Inflammatory macrophage treated with lipopolysaccharide for 4 hours (primary cell): ENCODE data around the gene SDF4.
"Not testable (repeated sequence)": the region's sequence is repeated elsewhere in the genome, so short reads cannot be mapped to it uniquely, and the experiment has no call there.

Experiments
- DNase-seq: peaks from one replicate; pipeline ENCODE4 v3.0.0-alpha.2; 2020

Gene SDF4

DNA sequence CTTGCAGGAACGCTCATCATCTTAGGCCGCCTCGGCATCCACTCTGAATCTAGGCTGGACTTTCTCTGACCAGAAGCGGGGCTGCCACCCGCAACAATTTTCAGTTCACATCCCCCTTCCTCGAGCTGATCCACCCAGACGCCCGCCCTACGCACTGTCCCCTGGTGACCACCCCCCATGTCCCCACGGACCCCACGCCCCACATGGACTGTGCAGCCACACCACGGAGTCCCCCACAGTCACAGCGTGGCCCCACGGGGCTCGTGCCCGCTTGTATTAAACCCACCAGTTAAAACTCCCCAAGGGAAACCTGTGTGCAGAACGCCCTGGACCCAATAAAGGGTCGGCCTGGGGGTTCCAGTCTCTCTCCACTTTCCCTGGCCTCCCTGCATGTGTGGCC, 27.7 kb upstream of the SDF4 start:
- no peak for DNase-seq

DNA sequence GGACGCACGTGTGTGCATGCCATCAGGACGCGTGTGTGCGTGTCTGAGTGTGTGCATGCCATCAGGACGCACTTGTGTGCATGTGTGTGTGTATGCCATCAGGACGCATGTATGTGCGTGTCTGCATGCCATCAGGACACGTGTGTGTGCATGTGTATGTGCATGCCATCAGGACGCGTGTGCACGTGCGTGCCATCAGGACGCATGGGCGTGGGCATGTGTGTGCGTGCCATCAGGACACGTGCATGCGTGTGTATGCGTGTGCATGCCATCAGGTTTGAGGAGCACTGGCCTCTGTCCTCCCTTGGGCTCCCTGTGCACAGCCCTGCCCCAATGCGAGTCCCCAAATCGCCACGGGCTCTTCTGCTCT, 27.3 kb upstream of the SDF4 start:
- no peak for DNase-seq

DNA sequence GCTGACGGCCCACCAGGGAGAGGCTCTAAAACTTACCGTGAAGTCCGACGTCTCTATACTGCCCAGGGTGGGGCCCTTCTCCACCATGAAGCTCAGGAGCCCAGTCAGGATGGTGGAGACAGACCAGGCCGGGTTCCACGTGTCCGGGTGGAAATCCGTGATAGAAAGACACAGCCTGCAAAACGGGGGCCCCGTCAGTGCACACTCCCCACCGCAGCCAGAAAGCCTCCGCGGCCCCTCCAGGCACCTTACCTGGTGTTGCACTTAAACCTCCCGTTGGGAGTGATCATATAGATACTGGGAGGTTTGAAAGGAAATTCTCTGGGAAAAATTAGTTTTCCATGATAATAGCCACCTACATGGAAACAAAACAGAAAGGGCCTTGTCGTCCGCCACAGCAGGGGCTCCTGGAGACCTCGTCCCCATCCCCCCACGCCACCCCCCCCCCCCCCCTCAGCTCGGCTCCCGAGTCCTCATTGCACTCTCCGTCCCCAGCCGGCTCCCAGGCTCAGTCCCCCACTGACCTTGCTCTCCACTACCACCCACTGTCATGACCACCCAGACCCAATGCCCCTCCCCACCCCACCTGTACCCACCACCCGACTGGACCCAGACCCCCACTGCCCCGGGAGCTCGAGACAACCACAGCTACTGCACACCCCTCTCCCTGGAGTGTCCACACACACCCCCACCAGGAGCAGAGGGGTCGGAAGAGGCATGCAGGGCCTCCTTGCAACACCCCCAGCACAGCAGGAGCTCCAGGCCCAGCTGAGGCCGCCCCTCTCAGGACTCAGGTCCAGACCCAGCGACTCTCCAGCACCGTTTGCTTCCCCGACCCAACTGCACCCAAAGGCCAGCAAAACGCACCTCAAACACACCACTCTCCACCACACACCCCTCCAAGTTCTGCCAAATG, 25.4 kb upstream of the SDF4 start:
- no peak for DNase-seq

DNA sequence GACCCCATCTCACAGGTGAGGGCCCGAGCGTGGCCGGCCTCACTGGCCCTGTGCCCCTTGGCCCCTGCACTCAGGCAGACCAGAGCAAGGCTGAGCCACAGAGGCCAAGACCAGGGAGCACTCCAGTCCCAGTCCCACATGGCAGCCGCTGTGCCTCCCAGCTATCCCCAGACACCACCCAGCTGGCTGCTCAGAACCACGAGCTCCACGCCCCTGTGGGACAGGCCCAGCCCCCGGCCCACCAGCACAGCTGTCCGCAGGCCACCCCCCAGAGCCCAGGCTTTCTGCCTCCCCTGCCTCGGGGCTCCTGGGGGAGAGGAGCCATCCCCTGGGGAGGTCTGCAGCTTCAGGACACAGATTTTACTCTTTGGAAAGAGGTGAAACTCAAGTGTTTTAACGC, 23.8 kb upstream of the SDF4 start:
- DNase-seq: no peak

DNA sequence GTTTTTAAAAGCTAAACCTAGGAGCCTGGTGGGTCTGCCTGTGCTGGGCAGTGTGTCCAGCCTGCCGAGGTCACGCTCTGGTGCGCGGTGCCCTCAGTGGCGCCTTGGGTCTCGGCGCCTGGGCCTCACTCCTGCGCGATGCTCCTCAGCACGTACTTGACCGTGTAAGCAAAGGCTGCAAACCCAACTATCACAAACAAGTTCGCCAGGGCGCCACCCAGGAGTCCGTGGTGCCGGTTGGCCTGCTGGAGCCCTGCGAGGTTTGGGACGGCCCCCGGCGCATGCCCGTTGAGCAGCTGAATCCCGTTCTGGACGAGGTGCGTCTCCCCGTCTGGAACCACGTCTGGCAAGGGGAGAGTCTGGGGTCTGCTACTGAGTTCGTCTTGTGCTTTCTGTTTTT, 23.3 kb upstream of the SDF4 start:
- DNase-seq: no peak

DNA sequence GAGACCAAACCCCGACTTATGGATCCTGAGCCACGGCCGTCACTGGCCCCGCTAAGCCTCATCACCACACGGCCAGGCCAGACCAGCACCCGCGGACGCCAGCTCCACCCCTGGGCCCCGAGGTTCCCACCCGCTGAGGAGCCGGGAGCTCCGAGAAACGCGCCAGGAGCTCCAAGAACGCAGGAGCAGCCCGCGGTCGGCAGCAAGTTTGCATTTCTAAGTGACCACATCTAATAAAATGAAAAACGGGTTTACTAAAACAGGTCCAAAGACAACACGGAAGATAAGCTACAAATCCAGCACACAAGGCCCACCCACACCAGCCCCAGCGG, 22.8 kb upstream of the SDF4 start:
- no peak for DNase-seq

- DNase-seq: no peak
Observed at GRCh38 chr1:1253972-1254666, 22.3 kb upstream of the SDF4 start.

GRCh38 chr1:1253314-1253713, 21.5 kb upstream of the SDF4 start:
- no peak for DNase-seq

- DNase-seq: no peak
Observed at GRCh38 chr1:1250786-1251284, 19.0 kb upstream of the SDF4 start.

DNA sequence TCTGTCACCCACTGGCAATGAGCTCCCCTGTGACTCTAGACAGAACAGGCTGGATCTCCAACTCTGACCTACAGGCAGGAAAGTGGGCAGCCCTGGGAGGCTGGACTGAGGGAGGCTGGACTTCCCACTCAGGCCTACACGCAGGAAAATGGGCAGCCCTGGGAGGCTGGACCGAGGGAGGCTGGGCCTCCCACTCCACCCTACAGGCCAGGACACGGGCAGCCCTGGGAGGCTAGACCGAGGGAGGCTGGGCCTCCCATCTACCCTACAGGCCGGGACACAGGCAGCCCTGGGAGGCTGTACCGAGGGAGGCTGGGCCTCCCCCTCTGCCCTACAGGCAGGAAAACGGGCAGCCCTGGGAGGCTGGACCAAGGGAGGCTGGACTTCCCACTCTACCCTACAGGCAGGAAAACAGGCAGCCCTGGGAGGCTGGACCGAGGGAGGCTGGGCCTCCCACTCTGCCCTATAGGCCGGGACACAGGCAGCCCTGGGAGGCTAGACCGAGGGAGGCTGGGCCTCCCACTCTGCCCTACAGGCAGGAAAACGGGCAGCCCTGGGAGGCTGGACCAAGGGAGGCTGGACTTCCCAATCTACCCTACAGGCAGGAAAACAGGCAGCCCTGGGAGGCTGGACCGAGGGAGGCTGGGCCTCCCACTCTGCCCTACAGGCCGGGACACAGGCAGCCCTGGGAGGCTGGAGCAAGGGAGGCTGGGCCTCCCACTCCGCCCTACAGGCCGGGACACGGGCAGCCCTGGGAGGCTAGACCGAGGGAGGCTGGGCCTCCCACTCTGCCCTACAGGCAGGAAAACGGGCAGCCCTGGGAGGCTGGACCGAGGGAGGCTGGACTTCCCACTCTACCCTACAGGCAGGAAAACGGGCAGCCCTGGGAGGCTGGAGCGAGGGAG, 16.5 kb upstream of the SDF4 start:
- DNase-seq: not testable (repeated sequence)

DNA sequence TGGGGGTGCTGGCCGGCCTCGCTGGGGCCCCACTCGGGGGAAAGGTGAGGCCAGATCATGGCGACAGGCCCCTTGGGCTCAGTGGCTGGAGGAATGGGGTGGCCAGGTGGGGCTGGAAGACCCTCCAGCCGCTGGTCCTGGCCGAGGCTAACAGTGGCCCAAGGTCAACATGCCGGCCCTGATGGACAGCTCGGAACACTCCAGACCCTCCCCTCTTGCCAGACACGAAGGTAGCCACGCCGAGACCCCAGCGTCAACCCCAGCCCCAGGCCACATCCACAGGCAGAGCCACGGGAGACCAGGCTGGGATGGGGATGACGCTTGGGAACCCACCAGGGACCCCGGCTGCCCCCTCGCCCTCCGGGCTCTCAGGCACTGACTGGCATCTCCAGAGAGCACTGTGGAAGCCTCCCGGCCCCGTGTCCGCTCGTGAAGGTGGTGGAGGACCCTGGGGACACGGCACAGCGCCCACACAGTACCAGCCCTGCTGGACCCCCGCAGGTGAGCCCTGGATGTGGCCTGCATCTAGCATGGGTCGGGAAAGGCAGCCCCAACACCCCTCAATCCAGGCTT, 15.6 kb upstream of the SDF4 start:
- no peak for DNase-seq

GRCh38 chr1:1246577-1247340, 15.0 kb upstream of the SDF4 start, which contains the start of gene C1QTNF12:
Gene C1QTNF12, minus strand, starts transcription at chr1:1246722. Its CDS starts 32 bp downstream, at chr1:1246690.
- DNase-seq: no peak

- DNase-seq: no peak
Observed at GRCh38 chr1:1245817-1246576, 14.2 kb upstream of the SDF4 start.

- no peak for DNase-seq
Observed at GRCh38 chr1:1245178-1245816, 13.5 kb upstream of the SDF4 start.

GRCh38 chr1:1244192-1244811, 12.5 kb upstream of the SDF4 start:
- no peak for DNase-seq

- DNase-seq: no peak
Observed at GRCh38 chr1:1243807-1244191, 12.0 kb upstream of the SDF4 start.

GRCh38 chr1:1243266-1243660, 11.5 kb upstream of the SDF4 start:
- no peak for DNase-seq

- DNase-seq: no peak
Observed at GRCh38 chr1:1242461-1243265, 10.9 kb upstream of the SDF4 start.

- no peak for DNase-seq
Observed at GRCh38 chr1:1241588-1242219, 9.9 kb upstream of the SDF4 start.
